Vagina (tissue), 2 donors: ENCODE data around the gene SHC1.

ENCODE experiments used
- CTCF ChIP-seq, 3 experiments: fragments of 450-650 bp in 2 of 3; fragments of 200-600 bp in 1 of 3; sonication (generic) in 1 of 3; IDR thresholded peaks; one replicate each; pipeline ENCODE4 v1.5.1; 2017 to 2019; ENCODE audit warnings: antibody characterized with exemption in 3 of 3, mild to moderate bottlenecking in 2 of 3, moderate library complexity in 2 of 3
- POLR2A ChIP-seq, 2 donors: fragments of 450-650 bp; IDR thresholded peaks; one replicate each; pipeline ENCODE4 v1.6.1; 2017; ENCODE audit warnings: antibody characterized with exemption in 2 of 2, mild to moderate bottlenecking in 2 of 2, moderate library complexity in 2 of 2
- POLR2AphosphoS5 ChIP-seq, 2 donors: sonication (generic); formaldehyde crosslinking; IDR thresholded peaks; one replicate each; pipeline ENCODE4 v1.9.0; 2017; ENCODE audit warnings: antibody characterized with exemption in 2 of 2, mild to moderate bottlenecking in 2 of 2, low read depth in 1 of 2; ENCODE audit not compliant: insufficient read depth in 1 of 2

- no peak for TF ChIP-seq CTCF (IDR thresholded peaks at IDR 0.05)
- TF ChIP-seq POLR2A (IDR thresholded peaks at IDR 0.05) = no peak
- TF ChIP-seq POLR2AphosphoS5 (IDR thresholded peaks at IDR 0.05; ENCODE audit: insufficient read depth in 1 of 2, low read depth in 1 of 2) = no peak
Measured at GRCh38 chr1:154987326-154987725, 16.8 kb upstream of the SHC1 start.
